ENCODE data around the gene HSD11B1. TPM values are rescaled to one million over a fixed set of nuclear protein-coding genes. Genes with fewer than 3 reads are reported as not detected.

Gene HSD11B1
- total RNA-seq, 4 donors from 2014 or later, result 4.2 to 8.6 (median 5.8) TPM; not detected in 1

DNA sequence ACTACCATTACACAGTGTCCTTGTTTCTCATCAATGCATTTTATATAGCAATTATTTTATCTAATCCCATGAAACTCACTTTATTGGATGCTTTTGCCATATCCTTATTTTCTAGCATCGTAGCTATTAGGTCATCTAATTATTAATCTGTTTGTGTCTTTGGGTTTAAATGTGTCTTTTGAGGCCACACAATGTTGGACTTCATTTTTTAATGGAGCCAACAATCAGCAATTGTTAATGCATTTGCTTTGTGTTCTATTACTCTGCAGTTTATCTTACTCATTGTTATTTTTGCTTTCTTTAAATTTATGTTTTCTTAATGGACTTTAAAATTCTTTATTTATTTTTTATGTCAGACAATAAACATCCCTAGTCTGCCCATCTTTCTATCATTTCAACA is 1.8 kb upstream of the HSD11B1 start:
- no peaks in the 10 kb centered on the region for H3K9me3 ChIP-seq
- no peak overlapping the region for H3K27ac ChIP-seq
- TF ChIP-seq, protein P1, sequence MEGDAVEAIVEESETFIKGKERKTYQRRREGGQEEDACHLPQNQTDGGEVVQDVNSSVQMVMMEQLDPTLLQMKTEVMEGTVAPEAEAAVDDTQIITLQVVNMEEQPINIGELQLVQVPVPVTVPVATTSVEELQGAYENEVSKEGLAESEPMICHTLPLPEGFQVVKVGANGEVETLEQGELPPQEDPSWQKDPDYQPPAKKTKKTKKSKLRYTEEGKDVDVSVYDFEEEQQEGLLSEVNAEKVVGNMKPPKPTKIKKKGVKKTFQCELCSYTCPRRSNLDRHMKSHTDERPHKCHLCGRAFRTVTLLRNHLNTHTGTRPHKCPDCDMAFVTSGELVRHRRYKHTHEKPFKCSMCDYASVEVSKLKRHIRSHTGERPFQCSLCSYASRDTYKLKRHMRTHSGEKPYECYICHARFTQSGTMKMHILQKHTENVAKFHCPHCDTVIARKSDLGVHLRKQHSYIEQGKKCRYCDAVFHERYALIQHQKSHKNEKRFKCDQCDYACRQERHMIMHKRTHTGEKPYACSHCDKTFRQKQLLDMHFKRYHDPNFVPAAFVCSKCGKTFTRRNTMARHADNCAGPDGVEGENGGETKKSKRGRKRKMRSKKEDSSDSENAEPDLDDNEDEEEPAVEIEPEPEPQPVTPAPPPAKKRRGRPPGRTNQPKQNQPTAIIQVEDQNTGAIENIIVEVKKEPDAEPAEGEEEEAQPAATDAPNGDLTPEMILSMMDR (IDR thresholded peaks at IDR 0.05), result no peak
- no peak for TF ChIP-seq POLR2A (IDR thresholded peaks at IDR 0.05)
- no peak for DNase-seq
- H3K4me3 ChIP-seq, result no peak overlapping the region
- H3K36me3 ChIP-seq, result no peaks in the 10 kb centered on the region
- H3K4me1 ChIP-seq, result no peaks in the 10 kb centered on the region
- no peaks in the 10 kb centered on the region for H3K27me3 ChIP-seq

DNA sequence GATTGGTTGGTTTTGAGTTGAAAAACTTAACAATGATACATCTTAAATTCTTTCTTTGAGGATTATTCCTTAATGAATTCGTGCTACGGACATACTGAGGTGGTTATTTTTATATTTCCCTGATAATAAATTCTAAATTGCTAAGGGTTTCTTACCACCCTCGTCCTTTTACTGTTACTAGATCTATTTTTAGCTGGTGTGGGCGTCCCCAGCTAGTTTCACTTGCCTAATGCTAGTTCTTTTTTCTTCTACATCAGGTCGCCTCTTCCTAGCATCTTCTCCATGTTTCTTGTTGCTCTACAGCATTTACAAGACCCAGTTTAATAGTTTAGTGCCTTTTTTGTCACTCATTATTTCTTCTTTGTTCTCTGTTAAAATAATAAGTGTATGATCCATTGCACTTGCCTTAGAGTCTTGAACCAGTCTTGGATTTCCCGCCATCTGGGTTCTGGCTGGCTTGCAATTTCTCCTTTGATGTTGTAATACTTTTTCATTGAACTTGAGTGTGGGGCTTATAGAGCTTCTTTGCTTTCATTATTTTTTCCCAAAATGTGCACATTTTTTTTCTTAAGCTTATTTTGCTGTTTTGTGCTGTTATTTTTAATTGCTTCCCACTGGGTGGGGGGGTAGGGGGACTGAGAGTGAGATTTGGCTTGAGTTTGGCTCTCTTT is 677 bp upstream of the HSD11B1 start:
- no peaks in the 10 kb centered on the region for H3K4me1 ChIP-seq
- no peaks in the 10 kb centered on the region for H3K36me3 ChIP-seq
- no peak for DNase-seq
- no peaks in the 10 kb centered on the region for H3K27me3 ChIP-seq
- H3K27ac ChIP-seq, result no peak overlapping the region
- H3K9me3 ChIP-seq, result no peaks in the 10 kb centered on the region
- H3K4me3 ChIP-seq, result no peak overlapping the region
- TF ChIP-seq, protein P1 (IDR thresholded peaks at IDR 0.05), result no peak
- no peak for TF ChIP-seq POLR2A (IDR thresholded peaks at IDR 0.05)

GRCh38 chr1:209705033-209705598 is 470 bp downstream of the HSD11B1 start:
- no peaks in the 10 kb centered on the region for H3K4me1 ChIP-seq
- no peaks in the 10 kb centered on the region for H3K27me3 ChIP-seq
- no peak for TF ChIP-seq POLR2A (IDR thresholded peaks at IDR 0.05)
- TF ChIP-seq, protein P1 (IDR thresholded peaks at IDR 0.05), result no peak
- H3K27ac ChIP-seq, result peak overlapping the region in 1 of 4 donors; percentile 21
- no peaks in the 10 kb centered on the region for H3K36me3 ChIP-seq
- no peak overlapping the region for H3K4me3 ChIP-seq
- no peaks in the 10 kb centered on the region for H3K9me3 ChIP-seq
- no peak for DNase-seq

DNA sequence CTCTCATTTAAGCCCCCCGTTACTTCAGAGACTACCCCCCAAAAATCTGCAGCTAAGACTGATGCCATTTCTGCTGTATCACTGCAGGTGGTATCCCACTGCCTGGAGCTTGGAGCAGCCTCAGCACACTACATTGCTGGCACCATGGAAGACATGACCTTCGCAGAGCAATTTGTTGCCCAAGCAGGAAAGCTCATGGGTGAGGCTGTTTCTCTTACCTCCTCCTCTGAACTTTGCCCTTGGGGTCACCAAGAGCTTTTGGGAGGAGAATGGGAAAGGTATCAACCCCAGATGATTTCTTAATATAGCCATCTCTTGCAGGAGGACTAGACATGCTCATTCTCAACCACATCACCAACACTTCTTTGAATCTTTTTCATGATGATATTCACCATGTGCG is 2.0 kb downstream of the HSD11B1 start:
- Histone ChIP-seq H3K27me3 (no peaks in the 10 kb centered on the region), H3K27ac (no peak overlapping the region), H3K9me3 (no peaks in the 10 kb centered on the region), H3K36me3 (no peaks in the 10 kb centered on the region), H3K4me3 (no peak overlapping the region), H3K4me1 (no peaks in the 10 kb centered on the region)
- no peak for TF ChIP-seq POLR2A (IDR thresholded peaks at IDR 0.05)
- TF ChIP-seq, protein P1 (IDR thresholded peaks at IDR 0.05), result no peak
- DNase-seq, result no peak

DNA sequence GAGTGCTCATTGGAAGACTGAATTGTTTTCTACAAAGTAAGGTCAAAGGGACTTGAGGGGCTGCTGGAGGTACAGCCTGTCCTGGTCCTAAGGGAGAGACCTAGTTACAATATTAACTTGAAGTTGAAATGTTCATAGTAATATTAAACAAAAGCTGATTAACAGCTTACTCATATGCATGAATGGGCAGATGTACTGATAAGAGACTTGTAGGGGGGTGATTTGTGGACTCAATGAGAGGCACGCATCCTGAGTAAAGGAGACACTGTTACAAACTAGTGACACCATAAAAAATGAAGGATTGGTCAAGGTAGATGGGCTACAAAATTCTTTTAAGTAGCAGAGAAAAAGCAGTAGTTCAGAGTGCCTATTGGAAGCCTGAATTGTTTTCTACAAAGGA is 2.7 kb downstream of the HSD11B1 start:
- Histone ChIP-seq H3K4me3 (no peak overlapping the region), H3K4me1 (no peaks in the 10 kb centered on the region), H3K27ac (no peak overlapping the region), H3K9me3 (no peaks in the 10 kb centered on the region), H3K36me3 (no peaks in the 10 kb centered on the region), H3K27me3 (no peaks in the 10 kb centered on the region)
- no peak for TF ChIP-seq POLR2A (IDR thresholded peaks at IDR 0.05)
- TF ChIP-seq, protein P1 (IDR thresholded peaks at IDR 0.05), result no peak
- no peak for DNase-seq

All from Peyer's patch (tissue), 4 donors.